Suppressor macrophage treated with lipopolysaccharide for 4 hours (primary cell): ENCODE measurements around the gene IBA57.
"Not testable (repeated sequence)": the region's sequence is repeated elsewhere in the genome, so short reads cannot be mapped to it uniquely, and the experiment has no call there.

Source experiments
- DNase-seq: peaks from one replicate; pipeline ENCODE4 v3.0.0-alpha.2; 2020

The IBA57 gene

DNA sequence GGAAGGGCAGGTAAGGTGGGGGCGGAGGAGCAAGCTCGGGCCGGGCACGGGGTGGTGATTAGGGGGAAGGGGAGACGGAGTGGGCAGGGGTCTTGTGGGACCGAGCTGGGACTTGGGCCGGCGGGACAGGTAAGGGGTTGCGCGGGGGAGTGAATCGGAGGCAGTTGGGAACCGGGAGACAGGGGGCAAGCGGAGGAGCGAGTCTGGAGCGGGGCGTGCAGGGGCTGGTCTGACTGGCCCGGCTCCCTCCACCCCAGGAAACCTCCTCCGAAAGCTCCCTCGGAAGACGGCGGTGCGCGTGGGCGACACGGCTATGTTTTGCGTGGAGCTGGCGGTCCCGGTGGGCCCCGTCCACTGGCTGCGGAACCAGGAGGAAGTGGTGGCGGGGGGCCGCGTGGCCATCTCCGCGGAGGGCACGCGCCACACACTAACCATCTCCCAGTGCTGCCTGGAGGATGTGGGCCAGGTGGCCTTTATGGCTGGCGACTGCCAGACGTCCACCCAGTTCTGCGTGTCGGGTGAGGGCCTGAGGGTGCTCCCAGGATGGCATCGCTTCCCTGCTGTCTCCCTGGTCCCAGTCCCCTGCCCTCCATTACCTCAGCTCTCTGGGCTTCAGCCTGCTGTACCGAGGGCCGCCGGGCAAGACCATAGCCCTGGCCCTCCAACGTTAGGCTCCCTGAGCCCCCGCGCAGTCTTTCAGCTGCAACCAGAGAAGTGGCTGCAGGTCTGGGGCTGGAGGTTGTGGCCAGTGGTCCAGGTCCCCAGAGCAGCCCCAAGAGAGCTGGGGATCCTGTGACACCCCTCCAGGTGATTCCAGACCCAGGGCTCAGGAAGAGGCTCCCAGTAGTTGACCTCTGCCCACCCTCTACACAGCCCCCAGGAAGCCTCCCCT, 48.6 kb downstream of the IBA57 start:
- no peak for DNase-seq

- DNase-seq = no peak
These were observed 49.5 kb downstream of the IBA57 start for GRCh38 chr1:228214921-228215662.

GRCh38 chr1:228215663-228216116, 50.1 kb downstream of the IBA57 start:
- no peak for DNase-seq

DNA sequence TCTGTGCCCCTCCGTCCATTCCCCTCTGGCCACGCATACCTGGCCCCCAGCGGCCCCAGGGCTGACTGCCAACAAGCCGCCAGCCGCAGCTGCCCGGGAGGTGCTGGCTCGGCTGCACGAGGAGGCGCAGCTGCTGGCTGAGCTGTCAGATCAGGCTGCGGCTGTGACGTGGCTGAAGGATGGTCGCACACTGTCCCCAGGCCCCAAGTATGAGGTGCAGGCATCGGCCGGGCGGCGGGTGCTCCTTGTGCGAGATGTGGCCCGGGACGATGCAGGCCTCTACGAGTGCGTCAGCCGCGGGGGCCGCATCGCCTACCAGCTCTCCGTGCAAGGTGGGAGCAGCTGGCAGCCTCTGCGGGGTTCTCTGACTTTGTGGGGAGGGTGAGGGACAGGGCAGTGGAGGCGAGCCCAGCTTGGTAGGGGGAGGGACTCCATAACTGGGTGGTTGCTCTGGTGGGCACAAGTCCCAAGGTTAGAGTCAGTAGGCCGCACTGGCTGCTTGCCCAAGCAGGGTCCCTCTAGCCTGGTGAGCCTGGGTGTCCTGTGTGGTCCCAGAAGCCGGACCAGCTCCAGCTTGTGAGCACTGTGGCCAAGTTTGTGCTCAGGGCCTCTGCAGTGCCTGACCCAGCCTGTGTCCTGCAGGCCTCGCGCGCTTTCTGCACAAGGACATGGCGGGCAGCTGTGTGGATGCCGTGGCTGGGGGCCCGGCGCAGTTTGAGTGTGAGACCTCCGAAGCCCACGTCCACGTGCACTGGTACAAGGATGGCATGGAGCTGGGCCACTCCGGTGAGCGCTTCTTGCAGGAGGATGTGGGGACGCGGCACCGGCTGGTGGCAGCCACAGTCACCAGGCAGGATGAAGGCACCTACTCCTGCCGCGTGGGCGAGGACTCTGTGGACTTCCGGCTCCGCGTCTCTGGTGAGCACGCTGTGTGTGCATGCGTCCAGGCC, 51.0 kb downstream of the IBA57 start:
- no peak for DNase-seq

DNA sequence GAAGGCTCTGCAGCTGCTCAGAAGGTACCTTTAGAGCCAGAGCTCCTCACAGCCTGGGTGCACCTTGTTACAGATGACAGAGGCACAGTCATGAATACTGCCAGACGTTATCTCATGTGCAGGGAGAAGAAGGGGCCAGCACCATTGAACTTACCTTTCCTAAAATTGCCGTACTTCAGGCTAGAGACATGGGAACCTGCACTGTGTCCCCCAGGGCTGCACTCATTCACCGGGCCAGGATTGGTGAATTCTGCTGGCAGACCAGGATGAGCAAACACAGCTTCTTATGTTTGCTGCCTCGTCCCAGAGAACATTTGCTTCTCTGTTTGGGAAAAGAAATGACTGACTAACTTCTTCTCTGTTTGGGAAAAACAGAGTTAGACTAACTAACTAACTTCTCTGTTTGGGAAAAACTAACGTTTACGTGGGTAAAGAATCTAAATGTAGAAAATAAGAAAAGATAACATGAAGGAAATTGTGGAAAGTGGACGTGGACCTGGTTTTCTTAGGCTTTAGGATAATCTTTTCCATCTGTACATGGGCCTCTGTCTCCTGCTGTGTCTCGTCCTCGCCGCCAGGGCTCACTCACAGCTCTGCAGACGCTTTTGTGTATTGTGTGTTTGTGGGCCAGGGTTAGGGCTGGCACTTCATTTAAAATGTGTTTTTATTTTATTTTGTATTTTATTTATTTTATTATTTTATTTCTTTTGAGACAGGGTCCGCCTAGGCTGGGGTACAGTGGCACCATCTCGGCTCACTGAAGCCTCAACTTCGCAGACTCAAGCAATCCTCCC, 52.1 kb downstream of the IBA57 start:
- no peak for DNase-seq

GRCh38 chr1:228218513-228219244, 53.1 kb downstream of the IBA57 start:
- no peak for DNase-seq

GRCh38 chr1:228219245-228219961, 53.8 kb downstream of the IBA57 start:
- no peak for DNase-seq

- DNase-seq = no peak
These were observed 54.6 kb downstream of the IBA57 start for GRCh38 chr1:228219962-228220780.

- DNase-seq = not testable (repeated sequence)
These were observed 55.5 kb downstream of the IBA57 start for GRCh38 chr1:228221097-228221496.

DNA sequence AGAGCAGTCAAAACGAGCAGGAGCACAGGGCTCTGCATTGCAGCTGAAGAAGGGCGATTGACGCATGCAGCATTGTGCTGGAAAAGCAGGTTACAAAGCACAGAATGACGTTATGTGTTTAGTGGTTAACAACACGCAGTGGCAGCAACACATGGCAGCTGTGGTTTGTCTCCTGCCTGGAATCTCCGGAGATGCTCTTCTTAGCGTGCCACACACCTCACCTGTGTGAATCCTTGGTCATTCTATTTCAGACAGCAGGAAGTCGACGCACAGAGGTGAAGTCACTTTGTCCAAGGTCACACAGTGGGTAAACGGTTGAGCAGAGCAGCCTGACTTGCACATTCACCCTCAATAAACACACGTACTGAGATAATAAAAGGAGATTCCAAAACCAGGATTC, 56.9 kb downstream of the IBA57 start:
- DNase-seq = no peak

GRCh38 chr1:228224198-228225164, 58.9 kb downstream of the IBA57 start:
- DNase-seq = no peak

DNA sequence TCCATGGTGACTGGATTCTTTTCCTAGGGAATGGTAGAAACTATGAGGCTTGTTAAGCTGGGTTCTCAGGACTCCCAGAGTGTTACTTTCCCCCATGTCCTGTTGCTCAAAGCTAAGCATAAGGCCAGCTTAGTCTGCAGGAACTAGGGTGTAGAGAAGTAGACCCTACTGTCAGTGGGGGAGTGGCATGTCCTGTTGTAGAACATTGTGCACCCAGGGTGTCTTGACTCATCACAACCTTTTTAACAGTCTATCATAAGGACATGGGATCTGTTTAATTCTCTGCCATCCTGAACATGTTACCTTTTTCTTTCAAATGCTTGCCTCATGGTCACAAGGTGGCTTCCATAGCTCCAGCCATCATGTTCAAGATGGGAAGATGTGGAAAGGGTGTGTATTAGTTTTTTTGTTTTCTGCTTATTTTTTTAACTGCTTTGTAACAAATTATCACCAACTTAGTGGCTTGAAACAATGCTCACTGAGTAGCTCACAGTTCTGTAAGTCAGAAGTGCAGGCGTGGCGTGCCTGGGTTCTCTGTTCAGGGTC, 59.6 kb downstream of the IBA57 start:
- no peak for DNase-seq

DNA sequence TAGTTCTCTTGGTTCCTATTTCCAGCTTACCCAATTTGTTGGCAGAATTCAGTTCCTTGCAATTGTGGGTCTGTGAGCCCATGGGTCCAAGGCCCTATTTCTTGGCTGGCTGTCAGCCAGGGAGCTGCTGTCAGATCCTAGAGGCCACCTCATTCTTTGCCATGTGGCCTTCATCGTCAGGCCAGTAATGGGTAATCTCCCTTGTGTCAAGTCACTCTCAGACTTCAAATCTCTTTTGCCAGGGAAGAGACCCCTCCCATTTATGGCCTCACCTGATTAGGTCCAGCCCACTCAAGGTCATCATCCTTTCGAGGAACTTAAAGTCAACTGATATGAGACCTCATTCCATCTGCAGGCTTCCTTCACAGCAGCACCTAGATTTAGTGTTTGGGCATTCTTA, 60.1 kb downstream of the IBA57 start:
- DNase-seq = no peak

DNA sequence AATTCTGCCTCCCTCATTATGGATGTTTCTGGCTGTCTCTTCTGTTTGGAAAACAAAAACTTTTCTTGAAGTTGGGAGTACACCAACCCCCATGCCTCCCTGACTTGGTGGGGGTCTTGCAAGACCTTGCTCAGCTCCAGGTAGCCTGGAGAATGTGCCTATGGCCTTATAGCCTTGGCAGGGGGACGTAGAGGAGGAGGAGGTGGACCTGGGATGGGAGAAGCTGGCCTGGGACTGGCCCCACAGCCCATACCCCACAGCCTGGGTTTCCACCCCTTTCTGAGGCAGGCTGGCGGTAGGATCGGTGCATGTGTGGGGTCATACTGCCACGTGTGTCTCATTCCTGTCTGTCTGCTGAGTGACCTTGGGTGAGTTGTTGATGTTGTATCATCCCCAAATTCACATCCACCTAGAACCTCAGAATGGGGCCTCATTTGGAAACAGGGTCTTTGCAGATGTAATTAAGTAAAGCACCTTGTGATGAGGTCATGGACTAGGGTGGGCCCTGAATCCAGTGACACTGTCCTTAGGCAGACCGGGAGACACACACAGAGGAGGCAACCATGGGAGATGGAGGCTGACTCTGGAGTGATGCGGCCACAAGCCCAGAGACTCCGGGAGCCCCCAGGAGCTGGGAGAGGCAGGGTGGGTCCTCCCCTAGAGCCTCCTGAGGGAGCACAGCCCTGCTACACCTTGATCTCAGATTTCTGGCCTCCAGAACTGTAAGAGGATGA, 60.7 kb downstream of the IBA57 start:
- no peak for DNase-seq

DNA sequence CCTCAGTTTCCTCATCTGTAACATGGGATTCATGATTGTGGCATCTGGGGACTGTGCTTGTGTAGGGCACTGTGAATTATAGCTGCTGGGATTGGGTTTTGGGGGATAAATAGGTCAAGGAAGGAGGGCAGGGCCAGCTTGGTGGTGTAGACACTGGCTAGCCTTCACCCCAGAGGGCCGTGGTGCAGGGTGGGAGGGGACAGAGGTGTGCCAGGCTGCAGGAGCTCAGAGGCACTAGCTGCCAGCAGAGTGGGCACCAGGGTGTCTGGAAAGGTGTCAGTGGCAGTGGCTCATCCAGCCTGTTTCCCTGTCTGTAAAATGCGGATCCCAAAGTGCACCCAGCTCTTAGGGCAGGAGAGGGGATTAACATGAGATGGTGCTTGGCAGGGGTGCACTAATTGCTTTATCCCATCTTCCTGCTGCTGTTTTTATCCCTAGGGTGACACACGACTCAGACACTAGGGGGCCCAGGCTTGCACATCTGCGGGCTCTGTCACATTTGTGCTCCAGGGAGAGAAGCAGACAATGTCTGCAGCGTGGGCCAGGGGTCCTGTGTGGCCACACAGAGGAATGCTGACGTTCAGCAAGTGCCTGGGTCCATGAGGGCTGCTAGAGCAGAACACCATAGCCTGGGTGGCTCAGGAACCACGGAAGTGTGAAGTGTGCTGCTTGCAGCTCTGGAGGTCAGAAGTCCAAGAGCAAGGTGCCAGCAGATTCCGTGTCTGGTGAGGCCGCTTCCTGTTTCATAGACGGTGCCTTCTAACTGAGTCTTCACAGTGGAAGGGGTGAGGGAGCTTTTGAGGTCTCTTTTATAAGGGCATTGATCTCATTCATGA, 61.6 kb downstream of the IBA57 start:
- no peak for DNase-seq

GRCh38 chr1:228228147-228228546, 62.5 kb downstream of the IBA57 start:
- DNase-seq = not testable (repeated sequence)
